H9 (cell line): ENCODE measurements around the gene PRKCI. TPM values are rescaled to one million over a fixed set of nuclear protein-coding genes. Genes with fewer than 3 reads are reported as not detected.

Experiments
- DNase-seq: peaks from one replicate; pipeline ENCODE4 v3.0.0-alpha.2; 2017
- H2AFZ ChIP-seq: one replicate; pipeline ENCODE4 v1.6.1; 2013; ENCODE audit warnings: mild to moderate bottlenecking, low read length, control low read depth, moderate library complexity
- H2AK5ac ChIP-seq: 2 replicates; pipeline ENCODE4 v1.6.1; 2013; ENCODE audit warnings: low read length, control low read depth, mixed read lengths; ENCODE audit not compliant: insufficient read length
- H2BK120ac ChIP-seq: one replicate; pipeline ENCODE4 v1.6.1; 2013; ENCODE audit warnings: low read depth, mild to moderate bottlenecking, low read length, control low read depth, inconsistent platforms; ENCODE audit not compliant: poor library complexity, severe bottlenecking
- H2BK12ac ChIP-seq: 2 replicates; pipeline ENCODE4 v1.6.1; 2013; ENCODE audit warnings: low read length, control low read depth, mixed read lengths, low read depth; ENCODE audit not compliant: insufficient read length
- H2BK15ac ChIP-seq: 2 replicates; pipeline ENCODE4 v1.6.1; 2013; ENCODE audit warnings: low read depth, low read length, control low read depth
- H2BK20ac ChIP-seq: one replicate; pipeline ENCODE4 v1.6.1; 2013; ENCODE audit warnings: low read depth, mild to moderate bottlenecking, low read length, control low read depth, inconsistent platforms; ENCODE audit not compliant: poor library complexity, severe bottlenecking
- H2BK5ac ChIP-seq: 2 replicates; pipeline ENCODE4 v1.6.1; 2013; ENCODE audit warnings: low read length, control low read depth, mixed read lengths; ENCODE audit not compliant: insufficient read length
- H3K14ac ChIP-seq: 2 replicates; pipeline ENCODE4 v1.6.1; 2013; ENCODE audit warnings: low read length, control low read depth; ENCODE audit not compliant: insufficient read depth
- H3K18ac ChIP-seq: 2 replicates; pipeline ENCODE4 v1.6.1; 2013; ENCODE audit warnings: low read depth, mild to moderate bottlenecking, mixed read lengths, low read length, control low read depth; ENCODE audit not compliant: insufficient read length
- H3K23ac ChIP-seq: 2 replicates; pipeline ENCODE4 v1.6.1; 2013; ENCODE audit warnings: low read length, control low read depth, mixed read lengths, low read depth; ENCODE audit not compliant: insufficient read length
- H3K23me2 ChIP-seq: 2 replicates; pipeline ENCODE4 v1.6.1; 2013; ENCODE audit warnings: low read depth, mild to moderate bottlenecking, mixed read lengths, low read length, control low read depth; ENCODE audit not compliant: insufficient read length, poor library complexity, severe bottlenecking
- H3K27ac ChIP-seq: 2 replicates; pipeline ENCODE4 v1.5.1; 2013; ENCODE audit warnings: low read length, control low read depth, mixed read lengths, low read depth; ENCODE audit not compliant: insufficient read length
- H3K27me3 ChIP-seq: 2 replicates; pipeline ENCODE4 v1.6.1; 2013; ENCODE audit warnings: low read length, control low read depth, inconsistent platforms; ENCODE audit not compliant: insufficient read depth
- H3K4ac ChIP-seq: 2 replicates; pipeline ENCODE4 v1.6.1; 2013; ENCODE audit warnings: low read depth, mild to moderate bottlenecking, control low read depth, inconsistent platforms, low read length, moderate library complexity
- H3K4me1 ChIP-seq: 2 replicates; pipeline ENCODE4 v1.6.1; 2013; ENCODE audit warnings: low read length, control low read depth, inconsistent platforms; ENCODE audit not compliant: insufficient read depth
- H3K4me2 ChIP-seq: 2 replicates; pipeline ENCODE4 v1.6.1; 2013; ENCODE audit warnings: low read length, control low read depth, mixed read lengths; ENCODE audit not compliant: insufficient read length, insufficient read depth
- H3K56ac ChIP-seq: 2 replicates; pipeline ENCODE4 v1.6.1; 2013; ENCODE audit warnings: low read depth, mild to moderate bottlenecking, mixed read lengths, low read length, control low read depth; ENCODE audit not compliant: insufficient read length
- H3K79me1 ChIP-seq: 2 replicates; pipeline ENCODE4 v1.6.1; 2013; ENCODE audit warnings: low read depth, mild to moderate bottlenecking, moderate library complexity, low read length, control low read depth, inconsistent platforms; ENCODE audit not compliant: insufficient read depth, poor library complexity, severe bottlenecking
- H3K79me2 ChIP-seq: 2 replicates; pipeline ENCODE4 v1.6.1; 2013; ENCODE audit warnings: low read length, control low read depth, inconsistent platforms; ENCODE audit not compliant: insufficient read depth
- H3K9ac ChIP-seq: 2 replicates; pipeline ENCODE4 v1.6.1; 2013; ENCODE audit warnings: low read length, control low read depth, mixed read lengths; ENCODE audit not compliant: insufficient read length; ENCODE audit errors: extremely low read depth
- H3K9me3 ChIP-seq: one replicate; pipeline ENCODE4 v1.6.1; 2013; ENCODE audit warnings: low read depth, low read length, inconsistent platforms; ENCODE audit not compliant: control insufficient read depth
- H3T11ph ChIP-seq: one replicate; pipeline ENCODE4 v1.6.1; 2013; ENCODE audit warnings: mild to moderate bottlenecking, low read length, control low read depth, inconsistent platforms
- H4K20me1 ChIP-seq: one replicate; pipeline ENCODE4 v1.6.1; 2013; ENCODE audit not compliant: control insufficient read depth, insufficient read length, insufficient read depth
- H4K5ac ChIP-seq: 2 replicates; pipeline ENCODE4 v1.6.1; 2013; ENCODE audit warnings: low read depth, mild to moderate bottlenecking, mixed read lengths, low read length, control low read depth; ENCODE audit not compliant: insufficient read length
- H4K8ac ChIP-seq: replicated peaks from 2 replicates; pipeline ENCODE4 v1.6.1; 2013; ENCODE audit warnings: low read length, control low read depth, mixed read lengths, low read depth; ENCODE audit not compliant: insufficient read length
- H4K91ac ChIP-seq: 2 replicates; pipeline ENCODE4 v1.6.1; 2013; ENCODE audit warnings: low read depth, mild to moderate bottlenecking, moderate library complexity, mixed read lengths, low read length, control low read depth; ENCODE audit not compliant: insufficient read length
- H3K27ac Mint-ChIP-seq, 3 experiments: 2 replicates in 2 of 3; 3 replicates in 1 of 3; pipeline ENCODE4 v1.8.0; 2020 to 2021; ENCODE audit warnings: mixed read lengths in 3 of 3, mild to moderate bottlenecking in 1 of 3, moderate library complexity in 1 of 3
- H3K27me3 Mint-ChIP-seq: 2 replicates; pipeline ENCODE4 v1.8.0; 2021; ENCODE audit warnings: low read depth, mild to moderate bottlenecking, moderate library complexity, mixed read lengths
- H3K36me3 Mint-ChIP-seq, 3 experiments: 2 replicates in 2 of 3; 3 replicates in 1 of 3; pipeline ENCODE4 v1.8.0; 2020 to 2021; ENCODE audit warnings: low read depth in 3 of 3, mixed read lengths in 3 of 3; ENCODE audit not compliant: insufficient read depth in 1 of 3
- H3K4me1 Mint-ChIP-seq, 2 experiments: 2 replicates each; pipeline ENCODE4 v1.8.0; 2020; ENCODE audit warnings: mixed read lengths in 2 of 2
- H3K4me3 Mint-ChIP-seq, 2 experiments: 2 replicates in 1 of 2; 3 replicates in 1 of 2; pipeline ENCODE4 v1.8.0; 2020 to 2021; ENCODE audit warnings: mild to moderate bottlenecking in 2 of 2, mixed read lengths in 2 of 2, moderate library complexity in 1 of 2
- H3K9me3 Mint-ChIP-seq, 2 experiments: 2 replicates in 1 of 2; 3 replicates in 1 of 2; pipeline ENCODE4 v1.8.0; 2020; ENCODE audit warnings: mild to moderate bottlenecking in 2 of 2, mixed read lengths in 2 of 2, moderate library complexity in 1 of 2
- WGBS: extraction: QIAGEN DNeasy Blood & Tissue Kit; methylation state at CpG from one replicate; pipeline ENCODE4 v1.1.7; 2013; ENCODE audit warnings: missing lambda C conversion rate, low lambda C conversion rate, mixed read lengths; ENCODE audit not compliant: insufficient read length; ENCODE audit errors: extremely low coverage; 5-methylcytosine and 5-hydroxymethylcytosine counted together
- total RNA-seq: library from RNA; stranded (reverse); gene quantifications from 2 replicates; pipeline ENCODE4 v1.2.1, GENCODE V29; 2021
- TF ChIP-seq, protein P1 (sequence below): fragments of 200-600 bp; sonication (generic); conservative IDR thresholded peaks from 3 replicates; pipeline ENCODE4 v1.8.0; 2021; ENCODE audit warnings: antibody characterized with exemption, mild to moderate bottlenecking

Gene PRKCI
- total RNA-seq, 1 experiment from 2014 or later = 71.1 TPM

DNA sequence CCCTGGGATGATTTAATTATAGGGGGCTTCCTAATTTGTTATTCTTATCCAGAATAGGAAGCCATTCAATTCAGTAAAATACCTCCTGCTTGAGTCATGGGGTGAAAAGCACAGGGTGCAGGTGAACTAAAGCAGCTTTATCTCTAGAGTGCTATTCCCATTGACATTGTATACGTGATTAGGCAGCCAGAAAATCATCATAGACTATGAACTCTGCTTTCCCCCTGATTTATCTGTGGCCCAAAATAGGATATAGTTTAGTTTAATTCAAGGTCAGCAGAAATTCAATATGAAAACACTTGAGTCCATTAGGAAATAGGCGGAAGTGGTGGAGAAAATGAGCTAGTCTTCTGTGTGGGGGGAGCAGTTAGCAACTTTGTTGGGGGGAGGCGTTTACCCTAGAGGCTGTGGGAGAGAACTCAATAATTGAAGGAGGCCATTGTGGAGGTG is 18.2 kb upstream of the PRKCI start:
- no peak overlapping the region for H3K18ac ChIP-seq
- H2BK120ac ChIP-seq = no peak overlapping the region
- TF ChIP-seq, protein P1, sequence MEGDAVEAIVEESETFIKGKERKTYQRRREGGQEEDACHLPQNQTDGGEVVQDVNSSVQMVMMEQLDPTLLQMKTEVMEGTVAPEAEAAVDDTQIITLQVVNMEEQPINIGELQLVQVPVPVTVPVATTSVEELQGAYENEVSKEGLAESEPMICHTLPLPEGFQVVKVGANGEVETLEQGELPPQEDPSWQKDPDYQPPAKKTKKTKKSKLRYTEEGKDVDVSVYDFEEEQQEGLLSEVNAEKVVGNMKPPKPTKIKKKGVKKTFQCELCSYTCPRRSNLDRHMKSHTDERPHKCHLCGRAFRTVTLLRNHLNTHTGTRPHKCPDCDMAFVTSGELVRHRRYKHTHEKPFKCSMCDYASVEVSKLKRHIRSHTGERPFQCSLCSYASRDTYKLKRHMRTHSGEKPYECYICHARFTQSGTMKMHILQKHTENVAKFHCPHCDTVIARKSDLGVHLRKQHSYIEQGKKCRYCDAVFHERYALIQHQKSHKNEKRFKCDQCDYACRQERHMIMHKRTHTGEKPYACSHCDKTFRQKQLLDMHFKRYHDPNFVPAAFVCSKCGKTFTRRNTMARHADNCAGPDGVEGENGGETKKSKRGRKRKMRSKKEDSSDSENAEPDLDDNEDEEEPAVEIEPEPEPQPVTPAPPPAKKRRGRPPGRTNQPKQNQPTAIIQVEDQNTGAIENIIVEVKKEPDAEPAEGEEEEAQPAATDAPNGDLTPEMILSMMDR = no peak
- no peaks in the 10 kb centered on the region for H3K27me3 ChIP-seq
- no peaks in the 10 kb centered on the region for H3K4me1 ChIP-seq
- no peak overlapping the region for H3K23ac ChIP-seq
- Mint-ChIP-seq H3K36me3 (no peaks in the 10 kb centered on the region), H3K4me3 (no peak overlapping the region), H3K27me3 (no peaks in the 10 kb centered on the region), H3K9me3 (no peaks in the 10 kb centered on the region), H3K27ac (no peak overlapping the region), H3K4me1 (peaks cover 12% of the 10 kb centered on the region in 2 experiments)
- H3K4me2 ChIP-seq = no peak overlapping the region
- no peak overlapping the region for H2BK5ac ChIP-seq
- H4K20me1 ChIP-seq = no peaks in the 10 kb centered on the region
- H4K5ac ChIP-seq = no peak overlapping the region
- H2BK12ac ChIP-seq = no peak overlapping the region
- H3K4ac ChIP-seq = no peak overlapping the region
- no peaks in the 10 kb centered on the region for H3K9me3 ChIP-seq
- no peak overlapping the region for H3K14ac ChIP-seq
- no peak overlapping the region for H2AK5ac ChIP-seq
- H4K91ac ChIP-seq = no peak overlapping the region
- no peak overlapping the region for H3K27ac ChIP-seq
- DNase-seq = no peak
- no peak overlapping the region for H2BK20ac ChIP-seq
- no peaks in the 10 kb centered on the region for H3K23me2 ChIP-seq
- no peak overlapping the region for H3T11ph ChIP-seq
- no peak overlapping the region for H2BK15ac ChIP-seq
- H4K8ac ChIP-seq = no peak overlapping the region
- no peak overlapping the region for H2AFZ ChIP-seq
- H3K79me2 ChIP-seq = no peaks in the 10 kb centered on the region
- no peak overlapping the region for H3K56ac ChIP-seq
- no peak overlapping the region for H3K9ac ChIP-seq
- no CpG with 5 or more reads among the region's 3 CpGs for WGBS
- no peaks in the 10 kb centered on the region for H3K79me1 ChIP-seq
